Panc1 (cell line): Measurements from ENCODE around the gene C1RL.

Experiments
- POLR2AphosphoS5 ChIP-seq: IDR thresholded peaks from 2 replicates; pipeline ENCODE4 v1.6.1; 2012; ENCODE audit warnings: mild to moderate bottlenecking, low read depth, low read length, moderate library complexity
- SIN3A ChIP-seq: IDR thresholded peaks from 2 replicates; pipeline ENCODE4 v1.6.1; 2012; ENCODE audit warnings: low read depth, mild to moderate bottlenecking, low read length, moderate library complexity, borderline replicate concordance; ENCODE audit not compliant: insufficient read depth
- TCF7L2 ChIP-seq: IDR thresholded peaks from 2 replicates; pipeline ENCODE4 v1.6.1; 2011; ENCODE audit warnings: mild to moderate bottlenecking, low read depth, low read length, inconsistent platforms
- TF ChIP-seq, protein P1 (sequence below): fragments of 450-650 bp; IDR thresholded peaks from 2 replicates; pipeline ENCODE4 v1.5.1; 2017; ENCODE audit warnings: mild to moderate bottlenecking
- TF ChIP-seq, protein P2 (sequence below), 2 experiments: IDR thresholded peaks; 2 replicates each; pipeline ENCODE4 v1.6.1; 2011 to 2012; ENCODE audit warnings: low read depth in 2 of 2, control low read depth in 1 of 2, low read length in 1 of 2, mild to moderate bottlenecking in 1 of 2, moderate library complexity in 1 of 2; ENCODE audit not compliant: insufficient read depth in 1 of 2

DNA sequence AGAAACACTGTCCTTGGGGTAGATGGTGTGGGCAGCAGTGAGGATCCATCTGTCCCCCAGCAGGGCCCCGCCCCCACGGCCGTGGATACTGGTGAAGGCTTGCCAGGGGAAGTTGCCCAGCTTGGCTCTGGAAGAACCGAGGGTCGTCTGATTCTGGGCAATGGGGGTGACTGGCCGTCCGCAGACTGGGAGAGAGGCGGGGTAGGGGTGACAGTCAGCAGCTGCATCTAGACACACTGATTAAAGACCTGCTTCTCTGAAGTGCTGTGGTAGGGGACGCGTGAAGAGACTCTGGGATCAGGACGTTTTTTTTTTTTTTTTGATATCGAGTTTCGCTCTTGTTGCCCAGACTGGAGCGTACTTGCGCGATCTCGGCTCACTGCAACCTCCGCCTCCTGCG, 12.0 kb downstream of the C1RL start:
- TF ChIP-seq SIN3A, result no peak
- TF ChIP-seq, protein P1, sequence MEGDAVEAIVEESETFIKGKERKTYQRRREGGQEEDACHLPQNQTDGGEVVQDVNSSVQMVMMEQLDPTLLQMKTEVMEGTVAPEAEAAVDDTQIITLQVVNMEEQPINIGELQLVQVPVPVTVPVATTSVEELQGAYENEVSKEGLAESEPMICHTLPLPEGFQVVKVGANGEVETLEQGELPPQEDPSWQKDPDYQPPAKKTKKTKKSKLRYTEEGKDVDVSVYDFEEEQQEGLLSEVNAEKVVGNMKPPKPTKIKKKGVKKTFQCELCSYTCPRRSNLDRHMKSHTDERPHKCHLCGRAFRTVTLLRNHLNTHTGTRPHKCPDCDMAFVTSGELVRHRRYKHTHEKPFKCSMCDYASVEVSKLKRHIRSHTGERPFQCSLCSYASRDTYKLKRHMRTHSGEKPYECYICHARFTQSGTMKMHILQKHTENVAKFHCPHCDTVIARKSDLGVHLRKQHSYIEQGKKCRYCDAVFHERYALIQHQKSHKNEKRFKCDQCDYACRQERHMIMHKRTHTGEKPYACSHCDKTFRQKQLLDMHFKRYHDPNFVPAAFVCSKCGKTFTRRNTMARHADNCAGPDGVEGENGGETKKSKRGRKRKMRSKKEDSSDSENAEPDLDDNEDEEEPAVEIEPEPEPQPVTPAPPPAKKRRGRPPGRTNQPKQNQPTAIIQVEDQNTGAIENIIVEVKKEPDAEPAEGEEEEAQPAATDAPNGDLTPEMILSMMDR, result no peak
- no peak for TF ChIP-seq POLR2AphosphoS5
- TF ChIP-seq, protein P2, sequence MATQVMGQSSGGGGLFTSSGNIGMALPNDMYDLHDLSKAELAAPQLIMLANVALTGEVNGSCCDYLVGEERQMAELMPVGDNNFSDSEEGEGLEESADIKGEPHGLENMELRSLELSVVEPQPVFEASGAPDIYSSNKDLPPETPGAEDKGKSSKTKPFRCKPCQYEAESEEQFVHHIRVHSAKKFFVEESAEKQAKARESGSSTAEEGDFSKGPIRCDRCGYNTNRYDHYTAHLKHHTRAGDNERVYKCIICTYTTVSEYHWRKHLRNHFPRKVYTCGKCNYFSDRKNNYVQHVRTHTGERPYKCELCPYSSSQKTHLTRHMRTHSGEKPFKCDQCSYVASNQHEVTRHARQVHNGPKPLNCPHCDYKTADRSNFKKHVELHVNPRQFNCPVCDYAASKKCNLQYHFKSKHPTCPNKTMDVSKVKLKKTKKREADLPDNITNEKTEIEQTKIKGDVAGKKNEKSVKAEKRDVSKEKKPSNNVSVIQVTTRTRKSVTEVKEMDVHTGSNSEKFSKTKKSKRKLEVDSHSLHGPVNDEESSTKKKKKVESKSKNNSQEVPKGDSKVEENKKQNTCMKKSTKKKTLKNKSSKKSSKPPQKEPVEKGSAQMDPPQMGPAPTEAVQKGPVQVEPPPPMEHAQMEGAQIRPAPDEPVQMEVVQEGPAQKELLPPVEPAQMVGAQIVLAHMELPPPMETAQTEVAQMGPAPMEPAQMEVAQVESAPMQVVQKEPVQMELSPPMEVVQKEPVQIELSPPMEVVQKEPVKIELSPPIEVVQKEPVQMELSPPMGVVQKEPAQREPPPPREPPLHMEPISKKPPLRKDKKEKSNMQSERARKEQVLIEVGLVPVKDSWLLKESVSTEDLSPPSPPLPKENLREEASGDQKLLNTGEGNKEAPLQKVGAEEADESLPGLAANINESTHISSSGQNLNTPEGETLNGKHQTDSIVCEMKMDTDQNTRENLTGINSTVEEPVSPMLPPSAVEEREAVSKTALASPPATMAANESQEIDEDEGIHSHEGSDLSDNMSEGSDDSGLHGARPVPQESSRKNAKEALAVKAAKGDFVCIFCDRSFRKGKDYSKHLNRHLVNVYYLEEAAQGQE (IDR thresholded peaks at IDR 0.05; ENCODE audit: insufficient read depth in 1 of 2, low read depth in 2 of 2, low read length in 1 of 2), result no peak
- no peak for TF ChIP-seq TCF7L2
